GM21717 (cell line): ENCODE results near the gene REPS2.
A peak's percentile ranks its signal among the peaks of the same experiment; 100 is the strongest.

Experiments used
- ATAC-seq: cut with Tn5 transposase; IDR thresholded peaks from one replicate; pipeline ENCODE4 v1.9.1; 2021; ENCODE audit warnings: mild to moderate bottlenecking, moderate library complexity; ENCODE audit not compliant: unreplicated experiment

REPS2 gene

GRCh38 chrX:17031827-17032226, 85.4 kb downstream of the REPS2 start:
- no peak for ATAC-seq

DNA sequence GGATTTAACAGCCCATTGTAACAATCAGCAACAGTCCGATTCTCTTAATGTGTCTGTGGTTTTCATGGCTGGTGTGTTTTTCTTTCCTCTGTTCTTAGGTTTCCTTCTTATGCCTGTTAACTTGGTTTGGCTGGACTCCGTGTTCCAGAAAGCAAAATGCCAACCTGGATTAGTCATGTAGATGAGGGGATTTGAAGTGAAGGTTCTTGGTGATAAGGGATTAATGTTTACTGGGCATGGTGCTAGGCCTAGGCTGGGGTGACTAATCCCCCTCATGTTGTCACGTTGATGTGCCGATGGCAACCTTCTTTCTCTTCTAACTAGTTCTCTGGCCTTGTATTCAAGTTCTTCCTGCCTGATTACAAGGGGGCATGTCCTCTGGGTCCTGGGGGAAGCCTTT, 85.9 kb downstream of the REPS2 start:
- ATAC-seq = no peak

GRCh38 chrX:17033225-17033624, 86.8 kb downstream of the REPS2 start:
- ATAC-seq = no peak

GRCh38 chrX:17035111-17035510, 88.7 kb downstream of the REPS2 start:
- no peak for ATAC-seq

DNA sequence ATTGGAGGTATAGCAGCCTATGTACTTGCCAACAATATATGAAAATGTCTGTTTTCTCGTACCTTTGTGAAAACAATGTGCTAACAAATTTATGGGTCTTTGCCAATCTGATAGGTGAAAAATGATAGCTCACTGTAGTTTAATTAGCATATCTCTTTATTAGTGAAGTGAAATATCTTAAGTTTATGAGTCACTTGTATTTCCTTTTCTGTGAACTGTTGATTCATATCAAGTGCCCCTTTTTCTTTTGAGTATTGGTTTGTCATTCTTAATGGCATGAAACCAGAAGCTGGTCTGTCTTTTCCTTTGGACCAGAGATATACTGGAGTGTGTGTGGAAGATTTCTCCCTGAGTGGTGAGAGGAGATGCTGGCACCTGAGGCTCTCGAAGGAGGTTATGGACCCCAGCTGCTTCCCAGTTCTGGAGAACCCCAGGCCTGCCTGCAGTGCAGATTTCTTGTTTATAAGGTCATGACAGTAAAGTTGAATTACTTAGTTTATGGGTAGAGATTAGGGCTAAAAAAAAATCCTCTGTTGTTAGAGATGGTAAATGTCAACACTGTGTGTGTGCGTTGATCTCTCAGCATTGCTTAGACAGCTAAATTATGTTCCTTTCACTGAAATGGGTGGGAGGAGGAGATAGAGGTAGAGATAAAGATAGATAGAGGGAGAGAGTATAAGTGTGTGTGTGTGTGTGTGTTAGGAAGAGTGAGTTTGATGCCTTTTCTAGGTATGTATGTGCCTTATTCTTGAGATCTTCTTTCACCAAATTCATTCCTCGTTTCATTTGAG, 89.9 kb downstream of the REPS2 start:
- ATAC-seq = no peak

DNA sequence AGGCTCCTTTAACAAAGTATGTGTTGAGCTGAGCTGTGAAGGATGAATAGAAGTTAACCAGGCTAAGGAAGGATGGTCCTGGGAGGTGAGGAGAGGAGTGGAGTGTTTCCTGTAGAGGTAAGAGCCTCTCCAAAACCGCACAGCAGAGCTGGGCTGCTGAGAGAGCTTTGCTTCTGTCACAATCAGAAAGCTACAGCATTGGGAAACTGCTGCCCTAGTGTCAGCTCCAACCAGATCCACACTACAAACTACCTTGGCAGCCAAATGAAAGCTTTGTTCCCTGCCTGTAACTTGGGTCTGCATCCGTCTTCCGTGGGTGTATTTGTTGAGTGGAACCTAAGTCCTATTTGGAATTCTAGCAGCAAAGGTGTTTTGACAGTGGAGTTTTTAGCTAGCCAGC, 91.8 kb downstream of the REPS2 start:
- ATAC-seq = no peak

GRCh38 chrX:17038681-17039161, 92.3 kb downstream of the REPS2 start:
- no peak for ATAC-seq

- no peak for ATAC-seq
Measured at GRCh38 chrX:17039826-17040225, 93.4 kb downstream of the REPS2 start.

DNA sequence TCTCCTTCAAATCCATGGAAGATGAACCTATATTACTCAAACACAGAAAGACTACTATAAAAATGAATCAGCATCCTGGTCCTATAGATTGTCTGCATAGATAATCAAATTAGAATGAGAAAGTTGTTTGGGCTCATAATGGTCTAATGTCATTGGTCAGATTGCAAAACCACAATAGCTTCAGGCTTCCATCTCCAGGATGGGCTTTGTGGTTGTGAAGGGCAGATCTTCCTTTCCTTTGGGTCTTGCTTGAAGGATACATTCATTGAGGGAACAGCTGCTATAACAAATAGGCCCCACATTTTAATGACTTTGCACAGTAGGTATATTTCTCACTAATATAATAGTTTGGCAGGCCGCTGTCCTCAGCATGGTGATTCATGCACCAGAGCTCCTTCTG, 94.3 kb downstream of the REPS2 start:
- no peak for ATAC-seq

GRCh38 chrX:17042037-17042436, 95.6 kb downstream of the REPS2 start:
- no peak for ATAC-seq

DNA sequence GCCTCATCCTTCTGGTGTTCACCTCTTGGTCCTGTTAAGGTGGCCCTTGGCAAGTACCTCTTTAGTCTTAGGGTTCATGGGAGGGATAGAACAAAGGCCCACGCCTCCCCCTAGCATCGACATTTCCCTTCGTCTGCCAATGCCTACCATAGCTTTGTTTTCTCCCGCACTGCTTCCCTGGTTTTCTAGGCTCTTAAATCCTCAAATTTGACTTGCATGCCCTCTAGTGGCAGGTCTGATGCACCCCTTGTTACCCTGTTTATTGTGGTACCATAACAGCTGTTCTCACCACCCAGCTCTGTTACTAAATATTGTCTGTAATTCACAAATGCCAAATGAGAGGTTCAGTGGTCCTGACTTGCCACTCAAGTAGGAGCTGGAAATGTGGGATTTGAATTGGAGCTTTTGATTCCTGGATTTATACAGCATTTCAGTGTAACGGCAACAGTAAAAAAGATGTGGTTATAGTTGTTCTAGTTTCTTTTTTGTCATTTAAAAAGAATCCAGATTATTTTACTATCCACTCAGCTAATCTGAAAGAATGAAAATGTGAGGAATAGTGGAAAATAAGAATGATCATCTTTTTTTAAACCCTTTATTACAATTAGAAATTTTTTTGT, 100.1 kb downstream of the REPS2 start:
- ATAC-seq = peak; percentile 56

- no peak for ATAC-seq
Measured at GRCh38 chrX:17047224-17047623, 100.8 kb downstream of the REPS2 start.

GRCh38 chrX:17052210-17052609, 105.8 kb downstream of the REPS2 start:
- ATAC-seq = no peak

- no peak for ATAC-seq
Measured at GRCh38 chrX:17052793-17053192, 106.3 kb downstream of the REPS2 start.

DNA sequence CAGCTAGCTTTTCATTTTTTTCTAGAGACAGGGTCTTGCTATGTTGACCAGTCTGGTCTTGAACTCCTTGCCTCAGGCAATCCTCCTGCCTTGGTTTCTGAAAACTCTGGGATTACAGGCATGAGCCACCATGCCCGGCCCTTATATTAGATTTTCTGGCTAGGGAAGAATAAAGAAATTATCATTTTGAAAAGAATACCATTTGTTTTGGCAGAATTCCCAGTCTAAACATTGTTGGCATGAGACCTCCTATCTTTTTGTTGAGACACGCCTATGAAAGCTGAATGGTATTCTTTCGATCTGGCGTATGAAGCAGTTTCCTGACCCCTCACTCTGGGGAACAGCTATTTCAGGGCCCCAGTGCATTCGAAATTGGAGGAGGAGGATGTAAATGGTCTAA, 107.0 kb downstream of the REPS2 start:
- no peak for ATAC-seq

DNA sequence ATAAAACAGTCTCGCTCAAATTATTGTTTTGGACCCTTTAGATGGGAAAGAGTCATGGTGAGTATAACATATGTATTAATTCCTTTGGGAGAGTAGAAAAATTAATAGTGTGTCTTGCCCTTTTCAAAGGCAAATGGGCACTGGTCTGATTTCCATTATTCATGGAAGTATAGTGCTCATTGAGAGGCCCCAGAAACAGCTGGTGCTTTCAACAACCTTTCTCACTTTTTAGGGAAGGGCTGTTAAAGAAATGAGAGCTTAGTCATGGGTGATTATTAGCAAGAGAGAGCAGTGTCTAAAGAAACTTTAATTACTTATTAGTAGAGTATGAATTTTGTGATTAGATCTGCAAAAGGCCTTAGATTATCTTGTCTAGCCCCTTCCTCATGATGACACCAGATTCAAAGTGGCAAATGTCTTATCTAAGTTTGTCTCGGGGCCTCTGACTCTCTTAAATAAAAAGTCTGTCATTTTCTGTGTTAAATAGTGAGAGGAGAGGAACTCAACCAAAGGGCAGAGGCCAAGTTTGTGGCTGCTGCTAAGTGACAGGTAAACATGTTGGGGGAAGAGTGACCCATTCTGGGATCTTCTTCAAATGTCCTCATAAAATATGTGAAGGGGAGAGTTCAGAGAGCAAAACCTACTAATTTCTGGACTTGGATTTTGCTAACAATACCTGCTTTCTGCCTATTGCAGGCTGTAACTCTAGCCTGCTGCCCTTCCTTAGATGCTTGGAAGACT, 110.6 kb downstream of the REPS2 start:
- ATAC-seq = no peak

- no peak for ATAC-seq
Measured at GRCh38 chrX:17062065-17062464, 115.6 kb downstream of the REPS2 start.

GRCh38 chrX:17065100-17065499, 118.6 kb downstream of the REPS2 start:
- ATAC-seq = no peak

- no peak for ATAC-seq
Measured at GRCh38 chrX:17067534-17067933, 121.1 kb downstream of the REPS2 start.

- ATAC-seq = no peak
Measured at GRCh38 chrX:17072301-17072700, 125.8 kb downstream of the REPS2 start.

GRCh38 chrX:17072721-17073230, 126.3 kb downstream of the REPS2 start:
- ATAC-seq = no peak

GRCh38 chrX:17075004-17075403, 128.5 kb downstream of the REPS2 start:
- no peak for ATAC-seq
